Measurements from ENCODE around the gene NUDT13. TPM values are rescaled to one million over a fixed set of nuclear protein-coding genes. Genes with fewer than 3 reads are reported as not detected.
A peak's percentile ranks its signal among the peaks of the same experiment; 100 is the strongest.

The NUDT13 gene
- total RNA-seq, 6 experiments from 2014 or later, result 1.3 to 2.3 (median 2.1) TPM

DNA sequence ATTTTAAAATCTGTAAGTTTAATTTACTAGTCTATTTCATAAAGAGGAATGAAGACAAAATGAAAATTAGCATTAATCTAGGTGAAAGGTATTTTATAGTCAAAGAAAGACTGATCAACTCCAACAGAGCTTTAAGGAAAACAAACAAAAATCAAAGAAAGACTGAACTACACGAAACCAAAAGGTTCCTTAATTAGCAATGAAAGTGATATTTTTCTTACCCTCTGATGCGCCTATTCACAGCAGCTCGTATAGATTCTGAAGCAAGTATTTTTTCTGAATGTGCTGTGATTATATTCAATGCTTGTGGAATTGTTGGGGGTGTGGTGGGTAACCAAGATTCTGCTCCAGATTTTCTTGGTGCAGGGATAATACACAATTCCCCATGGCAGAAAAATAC lies 45.8 kb downstream of the NUDT13 start:
- Mint-ChIP-seq H3K9me3 (no peaks in the 10 kb centered on the region), H3K4me1 (ENCODE audit: low read depth) (peaks cover 8% of the 10 kb centered on the region), H3K27ac (no peak overlapping the region), H3K4me3 (no peak overlapping the region), H3K27me3 (ENCODE audit: insufficient read depth) (no peaks in the 10 kb centered on the region), H3K36me3 (ENCODE audit: low read depth) (peaks cover 22% of the 10 kb centered on the region)
- TF ChIP-seq, protein P1, sequence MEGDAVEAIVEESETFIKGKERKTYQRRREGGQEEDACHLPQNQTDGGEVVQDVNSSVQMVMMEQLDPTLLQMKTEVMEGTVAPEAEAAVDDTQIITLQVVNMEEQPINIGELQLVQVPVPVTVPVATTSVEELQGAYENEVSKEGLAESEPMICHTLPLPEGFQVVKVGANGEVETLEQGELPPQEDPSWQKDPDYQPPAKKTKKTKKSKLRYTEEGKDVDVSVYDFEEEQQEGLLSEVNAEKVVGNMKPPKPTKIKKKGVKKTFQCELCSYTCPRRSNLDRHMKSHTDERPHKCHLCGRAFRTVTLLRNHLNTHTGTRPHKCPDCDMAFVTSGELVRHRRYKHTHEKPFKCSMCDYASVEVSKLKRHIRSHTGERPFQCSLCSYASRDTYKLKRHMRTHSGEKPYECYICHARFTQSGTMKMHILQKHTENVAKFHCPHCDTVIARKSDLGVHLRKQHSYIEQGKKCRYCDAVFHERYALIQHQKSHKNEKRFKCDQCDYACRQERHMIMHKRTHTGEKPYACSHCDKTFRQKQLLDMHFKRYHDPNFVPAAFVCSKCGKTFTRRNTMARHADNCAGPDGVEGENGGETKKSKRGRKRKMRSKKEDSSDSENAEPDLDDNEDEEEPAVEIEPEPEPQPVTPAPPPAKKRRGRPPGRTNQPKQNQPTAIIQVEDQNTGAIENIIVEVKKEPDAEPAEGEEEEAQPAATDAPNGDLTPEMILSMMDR (IDR thresholded peaks at IDR 0.05), result no peak
- DNase-seq, result no peak

DNA sequence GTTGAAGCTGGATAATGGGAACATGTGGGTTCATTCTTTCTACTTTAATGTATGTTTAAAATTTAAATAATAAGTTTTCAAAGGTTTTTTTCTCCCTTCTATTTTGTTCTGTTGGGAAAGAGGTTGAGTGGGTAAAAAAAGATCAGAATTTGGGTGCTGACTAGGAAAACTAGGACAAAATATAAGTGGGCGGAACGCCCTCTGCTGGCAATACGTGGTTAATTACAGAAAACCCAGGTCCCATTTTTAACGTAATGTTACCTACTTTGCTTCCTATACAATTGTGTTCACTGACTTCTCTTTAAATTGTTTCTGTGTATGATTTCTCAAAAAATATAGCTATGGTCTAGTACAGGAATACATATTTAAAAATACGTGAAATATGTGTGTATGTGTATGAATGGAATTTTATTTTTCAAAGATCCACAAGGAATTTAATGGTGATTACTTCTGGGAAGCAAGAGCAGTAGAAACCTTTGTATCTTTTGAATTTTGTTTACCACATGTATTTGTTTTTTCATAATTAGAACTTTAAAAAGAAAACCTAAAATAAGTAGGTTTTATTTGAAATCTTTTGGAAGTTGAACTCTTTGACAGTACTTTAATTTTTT lies 48.9 kb downstream of the NUDT13 start:
- Mint-ChIP-seq H3K9me3 (no peaks in the 10 kb centered on the region), H3K27me3 (ENCODE audit: insufficient read depth) (no peaks in the 10 kb centered on the region), H3K4me3 (no peak overlapping the region), H3K27ac (0 out of 2 replicates have a peak overlapping the region, but pooled peaks have one; percentile 42), H3K4me1 (ENCODE audit: low read depth) (peaks cover 31% of the 10 kb centered on the region), H3K36me3 (ENCODE audit: low read depth) (peaks cover 20% of the 10 kb centered on the region)
- peak; percentile 56 for DNase-seq
- TF ChIP-seq, protein P1 (IDR thresholded peaks at IDR 0.05), result peak; percentile 93

DNA sequence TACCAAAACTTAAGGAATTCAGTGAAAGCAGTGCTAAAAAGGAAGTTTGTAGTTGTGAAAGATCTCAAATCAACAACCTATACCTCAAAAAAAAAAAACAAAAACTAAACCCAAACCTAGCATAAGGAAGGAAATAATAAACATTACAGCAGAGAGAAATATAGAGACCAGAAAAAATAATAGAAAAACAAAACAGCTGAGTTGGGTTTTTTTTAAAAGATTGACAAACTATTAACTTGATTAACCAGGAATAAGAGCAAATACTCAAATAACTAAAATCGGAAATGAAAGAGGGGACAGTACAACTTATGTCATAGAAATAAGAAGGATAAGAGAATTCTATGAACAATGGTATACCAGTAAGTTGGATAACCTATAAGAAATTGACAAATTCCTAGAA lies 50.8 kb downstream of the NUDT13 start:
- TF ChIP-seq, protein P1 (IDR thresholded peaks at IDR 0.05), result no peak
- Mint-ChIP-seq H3K4me1 (ENCODE audit: low read depth) (peaks cover 40% of the 10 kb centered on the region), H3K9me3 (no peaks in the 10 kb centered on the region), H3K36me3 (ENCODE audit: low read depth) (peaks cover 22% of the 10 kb centered on the region), H3K27me3 (ENCODE audit: insufficient read depth) (no peaks in the 10 kb centered on the region), H3K4me3 (no peak overlapping the region), H3K27ac (no peak overlapping the region)
- no peak for DNase-seq

DNA sequence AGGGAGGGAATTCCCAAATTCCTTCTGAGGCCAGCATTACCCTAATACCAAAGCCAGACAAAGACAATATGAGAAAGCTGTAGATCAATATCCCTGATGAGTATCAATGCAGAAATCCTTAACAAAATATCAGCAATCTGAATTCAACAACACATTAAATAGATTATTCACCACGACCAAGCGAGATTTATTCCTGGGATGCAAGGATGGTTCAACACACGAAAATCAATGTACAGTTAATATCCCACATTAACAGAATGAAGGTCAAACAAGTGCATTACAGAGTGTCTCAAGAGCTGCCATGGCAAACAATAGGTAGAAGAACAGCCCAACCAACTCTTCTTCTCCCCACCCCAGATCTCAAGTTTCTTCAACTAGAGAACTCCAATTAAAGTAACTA lies 51.4 kb downstream of the NUDT13 start:
- Mint-ChIP-seq H3K9me3 (no peaks in the 10 kb centered on the region), H3K27me3 (ENCODE audit: insufficient read depth) (no peaks in the 10 kb centered on the region), H3K36me3 (ENCODE audit: low read depth) (peaks cover 25% of the 10 kb centered on the region), H3K27ac (peak overlapping the region; percentile 3; the same call in 1 of the 2 replicates), H3K4me1 (ENCODE audit: low read depth) (peaks cover 45% of the 10 kb centered on the region), H3K4me3 (no peak overlapping the region)
- DNase-seq, result no peak
- TF ChIP-seq, protein P1 (IDR thresholded peaks at IDR 0.05), result no peak

DNA sequence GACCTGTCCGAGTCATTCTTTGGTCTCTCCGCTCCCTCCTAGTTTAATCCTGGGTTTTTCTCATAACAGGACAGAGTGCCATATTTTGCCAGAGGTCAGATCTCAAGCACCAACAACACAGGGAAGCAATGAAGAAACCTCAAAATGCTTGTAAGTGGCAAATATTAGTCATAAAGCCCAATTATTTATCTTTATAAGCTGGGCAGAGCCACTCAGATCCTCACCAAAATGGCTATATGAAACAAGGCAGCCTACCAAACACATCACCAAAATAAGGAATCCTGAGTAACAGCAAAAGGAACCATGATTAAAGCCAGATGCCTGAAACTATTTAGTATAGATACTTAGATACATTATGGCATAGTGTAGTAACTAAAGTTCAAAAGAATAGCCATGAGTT lies 52.8 kb downstream of the NUDT13 start:
- H3K4me1 Mint-ChIP-seq (ENCODE audit: low read depth), result peaks cover 55% of the 10 kb centered on the region
- DNase-seq, result peak; percentile 23
- H3K27ac Mint-ChIP-seq, result peak overlapping the region; percentile 84
- peaks cover 3% of the 10 kb centered on the region for H3K27me3 Mint-ChIP-seq (ENCODE audit: insufficient read depth)
- H3K9me3 Mint-ChIP-seq, result peaks cover 12% of the 10 kb centered on the region
- peaks cover 37% of the 10 kb centered on the region for H3K36me3 Mint-ChIP-seq (ENCODE audit: low read depth)
- TF ChIP-seq, protein P1 (IDR thresholded peaks at IDR 0.05), result no peak
- peak overlapping the region; percentile 37 for H3K4me3 Mint-ChIP-seq
